ENCODE data around the gene POU2AF3.

The POU2AF3 gene

GRCh38 chr11:111353776-111354600 lies 55.6 kb downstream of the POU2AF3 start:
- no peak for FAIRE-seq

GRCh38 chr11:111354601-111354891 lies 56.2 kb downstream of the POU2AF3 start:
- FAIRE-seq = no peak

DNA sequence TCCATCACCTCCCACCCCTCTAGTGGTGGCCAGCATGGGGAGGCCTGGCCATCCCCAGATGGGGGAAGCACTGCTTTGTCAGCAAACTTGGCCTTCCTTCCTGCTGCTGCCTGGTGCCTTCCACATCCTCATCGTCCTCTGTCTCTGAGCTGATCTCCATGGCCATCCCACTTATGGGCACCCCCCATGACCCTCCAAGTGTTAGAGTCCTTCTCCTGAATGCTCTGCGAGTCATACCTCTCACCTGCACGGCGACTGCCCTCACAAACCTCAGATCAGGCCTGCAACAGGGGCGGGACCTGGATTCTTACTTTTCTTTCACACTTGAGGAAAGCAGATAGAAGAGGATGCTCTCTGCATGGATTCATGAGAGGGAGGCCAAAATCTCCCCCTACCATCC lies 56.8 kb downstream of the POU2AF3 start:
- no peak for FAIRE-seq

DNA sequence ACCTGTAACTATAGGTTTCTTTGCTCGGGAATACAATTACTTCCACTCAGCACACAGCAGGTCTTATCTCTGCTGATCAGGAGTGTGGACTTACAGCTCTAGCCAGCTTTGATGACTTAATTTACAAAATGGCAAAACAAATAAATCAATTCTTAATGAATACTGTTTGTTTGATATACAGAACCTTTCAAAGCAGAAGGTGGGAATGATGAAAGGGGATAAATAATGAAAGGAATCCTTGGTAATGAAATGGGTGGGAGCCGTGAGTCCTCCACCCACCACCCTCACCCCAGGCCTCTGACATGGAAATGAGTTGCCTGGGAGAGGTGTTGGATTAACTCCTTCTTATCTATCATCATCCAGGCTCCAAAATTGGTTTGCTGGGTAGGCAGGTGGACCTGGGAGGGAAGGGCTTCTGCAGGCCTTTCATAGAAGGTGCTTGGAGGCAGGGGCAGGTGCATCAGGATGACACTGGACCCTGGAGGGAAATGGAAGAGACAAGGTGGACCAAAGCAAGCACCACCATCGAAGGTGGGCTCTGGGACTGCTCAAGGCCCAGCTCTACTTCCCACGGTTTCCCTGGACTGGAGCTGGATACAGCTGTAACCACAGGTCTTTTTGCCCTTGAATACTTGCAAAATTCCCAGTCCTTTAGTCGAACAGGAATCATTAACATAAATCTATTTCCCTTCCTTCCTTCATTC lies 57.8 kb downstream of the POU2AF3 start:
- no peak for FAIRE-seq

GRCh38 chr11:111356660-111357048 lies 58.3 kb downstream of the POU2AF3 start:
- no peak for FAIRE-seq

- no peak for FAIRE-seq
Measured at GRCh38 chr11:111357150-111358037, 59.0 kb downstream of the POU2AF3 start.
